ENCODE results near the gene ABCB1.

Gene ABCB1

DNA sequence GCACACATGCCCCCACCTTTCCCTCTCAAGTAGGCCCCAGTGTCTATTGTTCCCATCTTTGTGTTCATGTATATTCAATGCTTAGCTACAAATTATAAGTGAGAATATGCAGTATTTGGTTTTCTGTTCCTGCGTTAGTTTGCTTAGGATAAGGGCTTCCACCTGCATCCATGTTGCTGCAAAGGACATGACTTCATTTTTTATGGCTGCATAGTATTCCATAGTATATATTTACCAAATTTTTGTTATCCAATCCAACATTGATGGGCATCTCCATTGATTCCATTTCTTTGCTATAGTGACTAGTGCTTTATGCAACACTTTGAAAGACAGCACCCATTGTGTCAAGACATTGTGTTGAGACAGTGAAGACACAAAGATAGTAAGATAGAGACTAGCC lies 106.2 kb downstream of the ABCB1 start:
- H3K4me1 ChIP-seq (ENCODE audit: control insufficient read depth, insufficient read depth, low read length): no peaks in the 10 kb centered on the region
- TF ChIP-seq ZNF146 (tag by site-specific recombination; IDR thresholded peaks at IDR 0.05): peak; percentile 53; the same call in 1 of the 2 replicates
- no peak for TF ChIP-seq ZNF830 (tag by site-specific recombination; IDR thresholded peaks at IDR 0.05; ENCODE audit: low read depth)
- H3K36me3 ChIP-seq (ENCODE audit: control insufficient read depth in 2 of 2, insufficient read depth in 1 of 2, low read length in 2 of 2): no peaks in the 10 kb centered on the region
- CTCF ChIA-PET: interaction anchor here (1.0 kb wide), 1 partner anchor 13 kb away, joined by 3 read pairs; no protein-coding TSS in a partner anchor
- no peak overlapping the region for H3K27ac ChIP-seq (ENCODE audit: extremely low read depth, low read depth, low read length)
- POLR2A ChIA-PET: no interaction called here
- H3K9me3 ChIP-seq (ENCODE audit: control insufficient read depth, insufficient read depth, low read depth, low read length): no peaks in the 10 kb centered on the region
- no peak overlapping the region for H3K4me3 ChIP-seq (ENCODE audit: low read depth, low read length)

GRCh38 chr7:87483131-87483530 lies 117.6 kb downstream of the ABCB1 start:
- POLR2A ChIA-PET: no interaction called here
- Histone ChIP-seq H3K4me3 (ENCODE audit: low read depth, low read length) (no peak overlapping the region), H3K27ac (ENCODE audit: extremely low read depth, low read depth, low read length) (no peak overlapping the region), H3K36me3 (ENCODE audit: control insufficient read depth in 2 of 2, insufficient read depth in 1 of 2, low read length in 2 of 2) (no peaks in the 10 kb centered on the region), H3K9me3 (ENCODE audit: control insufficient read depth, insufficient read depth, low read depth, low read length) (no peaks in the 10 kb centered on the region), H3K4me1 (ENCODE audit: control insufficient read depth, insufficient read depth, low read length) (no peaks in the 10 kb centered on the region)
- CTCF ChIA-PET: interaction anchor here (0.6 kb wide), 1 partner anchor 23 kb away, joined by 3 read pairs; no protein-coding TSS in a partner anchor
- TF ChIP-seq HIC1 (tag by site-specific recombination; IDR thresholded peaks at IDR 0.05) (no peak), ZNF76 (tag by site-specific recombination; IDR thresholded peaks at IDR 0.05; ENCODE audit: borderline replicate concordance, low read depth) (no peak), GLIS2 (tag by site-specific recombination; IDR thresholded peaks at IDR 0.05) (no peak), ZBTB26 (tag by site-specific recombination; optimal IDR thresholded peaks at IDR 0.05) (no peak), ZNF248 (tag by site-specific recombination; IDR thresholded peaks at IDR 0.05) (no peak), AEBP2 (tag by site-specific recombination; IDR thresholded peaks at IDR 0.05; ENCODE audit: borderline replicate concordance) (no peak), ZNF354C (tag by site-specific recombination; IDR thresholded peaks at IDR 0.05; ENCODE audit: borderline replicate concordance, low read depth) (no peak), ZNF600 (tag by site-specific recombination; IDR thresholded peaks at IDR 0.05) (no peak), PRDM6 (tag by site-specific recombination; IDR thresholded peaks at IDR 0.05) (no peak), KLF17 (tag by site-specific recombination; IDR thresholded peaks at IDR 0.05) (no peak), ZNF366 (tag by site-specific recombination; conservative IDR thresholded peaks at IDR 0.05) (no peak), ZNF837 (tag by site-specific recombination; IDR thresholded peaks at IDR 0.05) (no peak), ZSCAN23 (tag by site-specific recombination; IDR thresholded peaks at IDR 0.05) (no peak), ZNF362 (tag by site-specific recombination; IDR thresholded peaks at IDR 0.05) (no peak)
- TF ChIP-seq, protein P1, sequence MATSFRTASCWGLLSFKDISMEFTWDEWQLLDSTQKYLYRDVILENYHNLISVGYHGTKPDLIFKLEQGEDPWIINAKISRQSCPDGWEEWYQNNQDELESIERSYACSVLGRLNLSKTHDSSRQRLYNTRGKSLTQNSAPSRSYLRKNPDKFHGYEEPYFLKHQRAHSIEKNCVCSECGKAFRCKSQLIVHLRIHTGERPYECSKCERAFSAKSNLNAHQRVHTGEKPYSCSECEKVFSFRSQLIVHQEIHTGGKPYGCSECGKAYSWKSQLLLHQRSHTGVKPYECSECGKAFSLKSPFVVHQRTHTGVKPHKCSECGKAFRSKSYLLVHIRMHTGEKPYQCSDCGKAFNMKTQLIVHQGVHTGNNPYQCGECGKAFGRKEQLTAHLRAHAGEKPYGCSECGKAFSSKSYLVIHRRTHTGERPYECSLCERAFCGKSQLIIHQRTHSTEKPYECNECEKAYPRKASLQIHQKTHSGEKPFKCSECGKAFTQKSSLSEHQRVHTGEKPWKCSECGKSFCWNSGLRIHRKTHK (tag by site-specific recombination; IDR thresholded peaks at IDR 0.05): no peak
